HG03045 (cell line): ENCODE results near the gene CARD8.
"Not testable (repeated sequence)": the region's sequence is repeated elsewhere in the genome, so short reads cannot be mapped to it uniquely, and the experiment has no call there.

Experiments
- ATAC-seq: cut with Tn5 transposase; IDR thresholded peaks from one replicate; pipeline ENCODE4 v1.9.1; 2021; ENCODE audit warnings: mild to moderate bottlenecking, moderate library complexity; ENCODE audit not compliant: unreplicated experiment

Gene CARD8

GRCh38 chr19:48265326-48265725, 9.6 kb upstream of the CARD8 start:
- not testable (repeated sequence) for ATAC-seq

GRCh38 chr19:48260359-48260714, 4.6 kb upstream of the CARD8 start:
- ATAC-seq, result not testable (repeated sequence)

- not testable (repeated sequence) for ATAC-seq
Measured at GRCh38 chr19:48258992-48259391, 3.3 kb upstream of the CARD8 start.

GRCh38 chr19:48258350-48258749, 2.6 kb upstream of the CARD8 start:
- ATAC-seq, result no peak

GRCh38 chr19:48254529-48254970, 1.2 kb downstream of the CARD8 start:
- ATAC-seq, result no peak

- no peak for ATAC-seq
Measured at GRCh38 chr19:48253999-48254398, 1.7 kb downstream of the CARD8 start.

- no peak for ATAC-seq
Measured at GRCh38 chr19:48252609-48253008, 3.1 kb downstream of the CARD8 start.

GRCh38 chr19:48250290-48251025, 5.3 kb downstream of the CARD8 start:
- ATAC-seq, result no peak

- ATAC-seq, result no peak
Measured at GRCh38 chr19:48249502-48250014, 6.2 kb downstream of the CARD8 start.

- ATAC-seq, result no peak
Measured at GRCh38 chr19:48248081-48248833, 7.5 kb downstream of the CARD8 start.

GRCh38 chr19:48247212-48247611, 8.5 kb downstream of the CARD8 start:
- ATAC-seq, result no peak

GRCh38 chr19:48246101-48246500, 9.6 kb downstream of the CARD8 start:
- no peak for ATAC-seq

- ATAC-seq, result no peak
Measured at GRCh38 chr19:48244281-48244680, 11.4 kb downstream of the CARD8 start.

GRCh38 chr19:48241771-48242170, 13.9 kb downstream of the CARD8 start:
- ATAC-seq, result not testable (repeated sequence)

- ATAC-seq, result no peak
Measured at GRCh38 chr19:48239582-48240141, 16.1 kb downstream of the CARD8 start.

GRCh38 chr19:48239120-48239519, 16.6 kb downstream of the CARD8 start:
- ATAC-seq, result no peak

- no peak for ATAC-seq
Measured at GRCh38 chr19:48237057-48237456, 18.7 kb downstream of the CARD8 start.

GRCh38 chr19:48230555-48231129, 25.1 kb downstream of the CARD8 start:
- ATAC-seq, result no peak

GRCh38 chr19:48221628-48222027, 34.1 kb downstream of the CARD8 start:
- no peak for ATAC-seq

GRCh38 chr19:48220784-48221183, 34.9 kb downstream of the CARD8 start:
- not testable (repeated sequence) for ATAC-seq

GRCh38 chr19:48218997-48219396, 36.7 kb downstream of the CARD8 start:
- ATAC-seq, result no peak
